NCI-H2081 treated with DMSO at 0.1 percent for 48 hours (cell line): ENCODE measurements around the gene DLX2.
"Not testable (repeated sequence)": the region's sequence is repeated elsewhere in the genome, so short reads cannot be mapped to it uniquely, and the experiment has no call there.

Experiments
- DNase-seq: peaks from one replicate; lab custom pipeline; 2025; lab: John Stamatoyannopoulos, UW

DLX2 gene

DNA sequence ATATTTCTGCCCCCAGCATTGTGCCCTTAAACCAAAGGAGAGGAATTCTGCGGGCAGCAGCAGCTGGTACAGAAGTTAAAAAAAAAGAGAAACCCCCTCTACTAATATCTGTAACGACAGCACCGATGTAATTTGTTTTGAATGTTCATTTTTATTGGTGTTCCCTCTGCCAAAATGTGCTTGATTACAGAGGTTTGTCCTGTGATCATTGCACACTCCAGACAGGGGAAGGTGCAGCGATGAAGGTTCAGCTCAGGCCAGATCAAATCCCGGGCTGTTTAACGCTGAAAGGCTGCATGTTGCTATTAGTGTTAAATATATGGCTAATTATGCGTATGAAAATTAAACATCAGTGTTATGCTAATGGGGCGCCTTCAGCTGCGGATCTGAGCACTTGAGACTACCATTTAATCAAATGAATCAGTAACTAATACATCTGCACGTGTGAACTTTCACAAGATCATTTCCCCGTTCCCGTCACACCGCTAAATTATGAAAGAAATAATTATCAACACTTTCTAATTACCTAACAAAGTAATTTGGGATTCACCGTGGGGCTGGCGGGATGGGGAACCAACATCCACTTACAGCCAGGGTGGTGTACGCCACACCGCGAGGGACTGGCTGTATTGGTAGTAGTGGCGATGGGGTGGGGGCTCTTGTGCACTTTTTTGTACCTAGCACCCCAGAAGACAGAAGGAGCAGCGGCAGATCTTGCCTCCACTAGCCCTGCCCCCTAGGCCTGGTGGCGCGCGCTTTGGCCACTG, 18.9 kb downstream of the DLX2 start:
- DNase-seq, result no peak

GRCh38 chr2:172082944-172083627, 19.6 kb downstream of the DLX2 start:
- DNase-seq, result no peak

- DNase-seq, result no peak
Observed at GRCh38 chr2:172082105-172082943, 20.4 kb downstream of the DLX2 start.

- no peak for DNase-seq
Observed at GRCh38 chr2:172081221-172082022, 21.3 kb downstream of the DLX2 start.

DNA sequence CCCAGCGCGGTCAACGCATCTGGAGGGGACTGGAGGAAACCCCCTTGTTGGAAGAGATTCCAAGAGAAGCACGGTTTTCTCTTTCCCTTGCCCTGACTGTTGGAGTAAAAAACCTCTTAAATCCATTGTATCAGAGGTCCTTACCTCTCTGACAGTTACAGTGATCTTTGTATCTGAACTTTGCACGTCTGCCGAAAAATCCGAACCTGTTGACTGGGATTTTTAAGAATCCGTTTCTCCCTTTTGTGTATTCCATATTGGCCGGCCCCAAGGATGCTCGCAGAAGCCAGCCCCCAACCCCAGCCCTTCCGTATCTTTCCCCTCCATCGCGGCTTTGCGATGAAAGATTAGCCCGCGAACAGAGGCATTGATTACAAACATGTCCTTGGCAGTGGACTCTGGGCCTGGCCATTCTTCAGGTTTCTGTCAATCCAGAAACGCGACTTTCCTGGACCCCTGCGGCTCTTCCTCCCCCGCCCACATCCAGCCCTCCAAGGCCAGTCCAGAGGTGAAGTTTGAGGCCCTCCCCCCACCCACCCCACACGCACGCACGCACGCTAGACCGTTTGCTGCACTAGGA, 22.0 kb downstream of the DLX2 start:
- DNase-seq, result no peak

GRCh38 chr2:172079838-172080640, 22.7 kb downstream of the DLX2 start:
- DNase-seq, result no peak

DNA sequence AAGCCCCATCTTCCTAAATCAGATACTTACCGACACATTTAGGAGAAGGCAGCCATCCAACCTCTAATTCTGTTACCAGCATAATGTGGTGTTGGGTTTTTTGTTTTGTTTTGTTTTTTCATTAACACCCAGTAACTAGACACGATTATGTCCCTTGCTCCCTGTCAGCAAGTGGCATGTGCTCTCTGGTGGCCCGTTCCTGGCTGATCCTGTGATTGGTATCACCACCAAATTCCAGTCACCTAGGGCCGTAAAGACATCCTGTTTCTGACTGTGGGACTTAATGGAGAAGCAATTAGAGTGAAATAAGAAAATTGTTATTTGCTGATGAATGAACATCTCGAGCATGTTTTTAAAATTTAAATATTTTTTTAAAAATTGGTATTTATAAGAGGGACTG, 23.3 kb downstream of the DLX2 start:
- no peak for DNase-seq

GRCh38 chr2:172074254-172074653, 28.4 kb downstream of the DLX2 start:
- DNase-seq, result no peak

DNA sequence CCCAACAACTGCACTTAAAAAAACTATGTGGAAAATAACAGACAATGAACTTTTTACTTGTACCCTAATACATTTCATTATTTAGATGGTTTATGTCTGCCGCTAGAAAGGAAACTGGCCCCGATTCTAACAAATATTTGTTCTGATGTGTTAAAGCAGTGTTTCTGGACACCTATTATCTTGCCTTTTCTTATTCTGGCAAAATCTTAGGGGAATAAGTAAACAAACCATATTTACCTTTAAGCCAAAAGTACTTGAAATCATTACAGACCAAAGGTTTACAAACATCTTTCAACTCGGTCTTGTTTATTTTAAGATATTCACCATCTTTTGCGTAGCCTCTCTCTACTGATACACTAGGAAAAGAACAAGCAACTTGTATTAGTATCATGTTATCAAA, 29.2 kb downstream of the DLX2 start:
- DNase-seq, result no peak

- DNase-seq, result peak; percentile 83
Observed at GRCh38 chr2:172072706-172073105, 30.0 kb downstream of the DLX2 start.

DNA sequence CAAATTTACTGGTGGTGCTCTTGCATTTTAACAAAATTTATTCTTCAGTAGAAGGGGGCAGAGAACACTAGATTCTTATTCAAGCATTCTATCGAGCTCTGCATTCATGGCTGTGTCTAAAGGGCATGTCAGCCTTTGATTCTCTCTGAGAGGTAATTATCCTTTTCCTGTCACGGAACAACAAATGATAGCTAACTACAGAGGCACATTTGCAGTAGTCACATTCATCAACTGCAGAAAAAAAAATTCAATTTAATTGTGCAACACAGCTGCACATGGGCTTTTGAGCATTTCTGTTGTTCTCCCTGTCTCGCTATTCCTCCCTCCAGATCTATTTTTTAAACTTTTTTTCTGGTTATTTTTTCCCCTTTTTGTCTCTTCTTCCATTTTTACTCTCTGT, 30.4 kb downstream of the DLX2 start:
- DNase-seq, result peak; percentile 95

- DNase-seq, result no peak
Observed at GRCh38 chr2:172070936-172071335, 31.8 kb downstream of the DLX2 start.

DNA sequence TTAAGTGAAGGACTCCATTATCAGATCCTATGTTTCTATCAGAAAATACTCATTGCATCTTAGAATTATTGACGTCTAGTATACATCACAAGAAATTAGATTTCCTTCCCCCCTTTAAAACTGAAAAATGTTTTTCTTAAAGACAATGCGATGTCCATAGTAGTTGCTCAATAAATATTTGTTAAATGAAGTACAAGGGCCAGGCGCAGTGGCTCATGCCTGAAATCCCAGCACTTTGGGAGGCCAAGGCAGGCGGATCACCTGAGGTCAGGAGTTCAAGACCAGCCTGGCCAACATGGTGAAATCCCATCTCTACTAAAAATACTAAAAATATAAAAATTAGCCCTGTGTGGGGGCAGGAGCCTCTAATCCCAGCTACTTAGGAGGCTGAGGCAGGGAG, 34.8 kb downstream of the DLX2 start:
- DNase-seq, result not testable (repeated sequence)

GRCh38 chr2:172066394-172066886, 36.3 kb downstream of the DLX2 start:
- no peak for DNase-seq

DNA sequence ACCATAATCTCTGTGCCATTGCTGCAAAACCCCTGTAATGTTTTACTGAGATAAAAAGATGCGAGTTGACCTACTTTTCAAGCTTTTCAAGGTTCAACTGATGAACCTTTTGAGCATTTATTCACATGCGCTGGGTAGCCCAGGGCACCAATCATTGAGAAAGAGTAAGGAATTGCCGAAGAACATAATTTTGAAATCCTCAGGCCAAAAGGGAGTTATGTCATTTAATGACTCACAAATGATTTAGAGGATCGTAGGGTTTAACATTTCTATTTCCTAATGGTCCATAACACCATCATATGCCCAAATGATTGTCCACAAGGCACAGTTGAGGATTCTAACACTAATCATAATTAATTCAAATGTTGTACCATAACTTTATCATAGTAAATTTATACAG, 37.6 kb downstream of the DLX2 start:
- DNase-seq, result no peak

DNA sequence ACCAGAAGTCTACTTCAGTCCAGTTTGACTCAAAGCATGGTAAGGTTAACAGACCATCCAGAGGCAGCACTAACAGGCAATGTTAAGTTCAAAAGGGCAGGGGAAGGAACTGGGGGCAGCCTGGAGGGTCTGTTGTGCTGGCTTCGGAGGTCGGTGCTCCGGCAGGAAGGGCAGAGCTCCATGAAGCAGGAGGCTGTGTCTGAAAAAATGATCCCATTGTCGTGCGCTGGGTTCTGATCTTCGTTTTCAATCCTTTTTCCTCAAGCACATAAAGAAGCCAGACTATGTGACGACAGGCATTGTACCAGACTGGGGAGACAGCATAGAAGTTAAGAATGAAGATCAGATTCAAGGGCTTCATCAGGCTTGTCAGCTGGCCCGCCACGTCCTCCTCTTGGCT, 39.3 kb downstream of the DLX2 start:
- no peak for DNase-seq

DNA sequence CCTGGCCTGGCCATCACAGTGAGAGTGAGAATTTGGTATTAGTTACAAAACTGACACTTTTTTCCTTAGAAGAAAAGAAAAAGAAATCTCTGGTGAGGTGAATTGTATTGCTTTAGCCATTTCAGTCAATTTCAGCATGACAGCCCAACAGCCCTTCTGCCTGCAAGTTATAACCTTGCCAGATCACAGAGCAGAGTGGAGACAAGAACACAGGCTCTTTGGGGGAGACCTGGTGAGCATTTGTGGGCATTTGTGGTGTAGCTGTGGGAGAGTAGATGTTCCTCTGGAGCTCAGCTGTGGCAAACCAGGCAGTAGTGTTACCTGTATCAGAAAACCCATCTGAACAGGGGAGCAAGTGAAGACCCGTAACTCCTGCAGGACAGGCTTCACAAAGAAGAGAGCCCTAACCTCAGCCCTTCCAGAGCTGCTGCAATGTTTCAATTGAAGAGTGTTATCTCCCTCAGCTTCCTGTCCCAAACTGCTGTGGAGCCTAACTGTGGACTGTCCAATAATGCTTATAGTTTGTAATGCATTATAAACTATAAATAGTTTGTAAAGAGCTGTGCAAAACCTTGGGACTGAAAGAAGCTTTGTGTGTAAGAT, 40.2 kb downstream of the DLX2 start:
- no peak for DNase-seq

DNA sequence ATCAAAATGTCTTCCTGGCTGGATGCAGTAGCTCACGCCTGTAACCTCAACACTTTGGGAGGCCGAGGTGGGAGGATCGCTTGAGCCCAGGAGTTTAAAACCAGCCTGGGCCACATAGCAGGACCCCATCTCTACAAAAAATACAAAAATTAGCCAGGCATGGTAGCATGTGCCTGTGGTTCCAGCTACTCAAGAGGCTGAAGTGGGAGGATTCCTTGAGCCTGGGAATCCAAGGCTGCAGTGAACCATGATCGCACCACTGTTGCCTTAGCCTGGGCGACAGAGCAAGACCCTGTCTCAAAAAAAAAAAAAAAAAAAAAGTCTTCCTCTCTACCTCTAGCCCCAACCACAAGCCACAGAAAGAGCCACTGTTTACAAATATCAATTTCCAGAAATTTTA, 42.6 kb downstream of the DLX2 start:
- not testable (repeated sequence) for DNase-seq

DNA sequence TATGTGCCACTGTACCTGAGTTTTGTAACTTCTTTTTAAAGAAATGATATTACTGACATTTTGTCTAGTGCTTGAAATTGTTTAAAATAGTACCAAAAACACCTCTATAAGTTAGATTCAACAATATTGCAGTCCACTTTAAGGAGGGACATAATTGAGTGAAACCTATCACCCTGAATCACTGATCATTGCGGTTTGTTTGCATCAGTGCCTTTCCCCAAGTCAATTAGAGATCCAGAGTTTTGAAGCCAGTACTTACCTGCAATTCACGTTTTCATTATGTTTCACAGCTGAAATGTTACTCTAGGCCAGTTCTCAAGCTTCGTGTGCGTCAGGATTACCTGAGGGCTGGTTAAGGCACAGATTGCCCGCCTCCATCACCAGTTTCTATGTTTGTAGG, 44.0 kb downstream of the DLX2 start:
- no peak for DNase-seq

DNA sequence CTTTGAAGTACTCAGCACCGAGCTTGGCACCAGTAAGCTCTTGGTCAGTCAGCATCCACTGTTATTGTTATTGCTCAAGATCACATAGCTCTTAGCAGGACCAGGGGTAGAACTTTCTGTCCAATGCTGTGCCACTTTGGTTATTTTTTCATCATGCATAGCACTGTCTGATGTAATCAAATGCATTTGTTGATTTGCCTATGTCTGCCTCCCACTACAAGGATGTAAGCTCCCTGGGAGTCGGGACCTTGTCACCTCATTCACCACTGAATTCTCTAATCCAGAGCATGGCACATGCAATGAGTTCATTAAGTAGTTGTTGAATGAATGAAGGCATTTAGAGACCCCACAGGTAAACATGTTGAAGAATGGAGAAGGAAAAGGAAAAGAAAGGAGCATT, 46.4 kb downstream of the DLX2 start:
- no peak for DNase-seq
